Mucosa of descending colon (tissue), 3 donors: ENCODE data around the gene IL36B. TPM values are rescaled to one million over a fixed set of nuclear protein-coding genes. Genes with fewer than 3 reads are reported as not detected.

Experiments
- ATAC-seq: fragments of 200-7000 bp; cut with Tn5 transposase; one replicate; pipeline ENCODE4 v1.9.1; 2020; ENCODE audit warnings: mild to moderate bottlenecking, moderate library complexity
- DNase-seq, 3 donors: peaks; one replicate each; pipeline ENCODE4 v3.0.0-alpha.2; 2020
- H3K36me3 ChIP-seq: fragments of 200-600 bp; one replicate; pipeline ENCODE4 v1.8.0; 2021; ENCODE audit warnings: low read depth, mild to moderate bottlenecking
- H3K4me1 ChIP-seq: fragments of 200-600 bp; one replicate; pipeline ENCODE4 v1.8.0; 2021; ENCODE audit warnings: low read depth, mild to moderate bottlenecking
- H3K4me3 ChIP-seq: fragments of 200-600 bp; one replicate; pipeline ENCODE4 v1.8.0; 2021; ENCODE audit warnings: mild to moderate bottlenecking
- H3K9me3 ChIP-seq: fragments of 200-600 bp; one replicate; pipeline ENCODE4 v1.8.0; 2021; ENCODE audit warnings: mild to moderate bottlenecking
- CTCF ChIP-seq: fragments of 200-600 bp; IDR thresholded peaks from one replicate; pipeline ENCODE4 v1.8.0; 2022; ENCODE audit warnings: antibody characterized with exemption, mild to moderate bottlenecking
- intact Hi-C, 2 donors: fragments of 100-400 bp; cut with DNase I in 1 of 2; cut with micrococcal nuclease in 1 of 2; formaldehyde crosslinking; loops; one replicate each; pipeline versions ENCODE4 v1.11.0 to v1.11.1; 2022; cut with DNase I, micrococcal nuclease
- total RNA-seq, 3 donors: library from RNA; stranded (reverse); fragmentation: NEBNext Ultra II Directional in 2 of 3; extraction: Animal tissue kit (Norgen Biotek cat#: 25700) in 2 of 3; gene quantifications; one replicate each; pipeline versions ENCODE4 v1.2.1 to v1.2.4, GENCODE V29; 2021 to 2023
- donor health status: DM: no; HTN: no; CAD: no; lungs with moderate emphysema.
- donor health status: DM: no; HTN: no; CAD: no.
- donor health status: DM: no; HTN: yes; CAD: no.

Gene IL36B
- total RNA-seq, 3 donors from 2014 or later, result not detected

GRCh38 chr2:113050921-113051895 is 1.5 kb downstream of the IL36B start:
- TF ChIP-seq CTCF, result no peak
- Histone ChIP-seq H3K36me3 (no peaks in the 10 kb centered on the region), H3K4me3 (no peak overlapping the region), H3K4me1 (no peaks in the 10 kb centered on the region), H3K9me3 (no peaks in the 10 kb centered on the region)
- DNase-seq (no peak), ATAC-seq (no peak)
- intact Hi-C loops, result no loop called here

GRCh38 chr2:113046465-113046864 is 6.2 kb downstream of the IL36B start:
- Histone ChIP-seq H3K9me3 (no peaks in the 10 kb centered on the region), H3K4me3 (no peak overlapping the region), H3K4me1 (no peaks in the 10 kb centered on the region), H3K36me3 (no peaks in the 10 kb centered on the region)
- no peak for DNase-seq
- intact Hi-C loops, result no loop called here
- TF ChIP-seq CTCF, result no peak
- no peak for ATAC-seq

- H3K36me3 ChIP-seq, result no peaks in the 10 kb centered on the region
- DNase-seq (no peak), ATAC-seq (peak; percentile 62)
- no peak overlapping the region for H3K4me3 ChIP-seq
- H3K4me1 ChIP-seq, result no peaks in the 10 kb centered on the region
- H3K9me3 ChIP-seq, result no peaks in the 10 kb centered on the region
- intact Hi-C loops, result no loop called here
- no peak for TF ChIP-seq CTCF
Observed at GRCh38 chr2:113041871-113042270, 10.8 kb downstream of the IL36B start.

- no peak for DNase-seq
- no peaks in the 10 kb centered on the region for H3K4me1 ChIP-seq
- no peaks in the 10 kb centered on the region for H3K36me3 ChIP-seq
- ATAC-seq, result no peak
- H3K9me3 ChIP-seq, result no peaks in the 10 kb centered on the region
- no peak overlapping the region for H3K4me3 ChIP-seq
- TF ChIP-seq CTCF, result no peak
- intact Hi-C loops, result no loop called here
Observed at GRCh38 chr2:113039719-113040118, 12.9 kb downstream of the IL36B start.

GRCh38 chr2:113039158-113039557 is 13.5 kb downstream of the IL36B start:
- H3K36me3 ChIP-seq, result no peaks in the 10 kb centered on the region
- ATAC-seq, result peak; percentile 74
- intact Hi-C loops, result no loop called here
- TF ChIP-seq CTCF, result no peak
- H3K4me3 ChIP-seq, result no peak overlapping the region
- H3K4me1 ChIP-seq, result no peaks in the 10 kb centered on the region
- DNase-seq, result peak in 2 of 3 donors; percentile 17 to 36
- no peaks in the 10 kb centered on the region for H3K9me3 ChIP-seq
